GM19467 (cell line): ENCODE measurements around the gene ITGAL.
"Not testable (repeated sequence)": the region's sequence is repeated elsewhere in the genome, so short reads cannot be mapped to it uniquely, and the experiment has no call there.

Experiments
- ATAC-seq: cut with Tn5 transposase; IDR thresholded peaks from one replicate; pipeline ENCODE4 v1.9.1; 2021; ENCODE audit warnings: mild to moderate bottlenecking, moderate library complexity; ENCODE audit not compliant: unreplicated experiment

The ITGAL gene

GRCh38 chr16:30525844-30526136 is 53.2 kb downstream of the ITGAL start:
- ATAC-seq, result no peak

GRCh38 chr16:30526137-30526822 is 53.7 kb downstream of the ITGAL start, which contains the start of gene ZNF768:
Gene ZNF768, minus strand, starts transcription at chr16:30526566. Its CDS starts 153 bp downstream, at chr16:30526413.
- peak; percentile 17 for ATAC-seq

- peak; percentile 71 for ATAC-seq
These were observed 54.5 kb downstream of the ITGAL start for GRCh38 chr16:30526823-30527634.

GRCh38 chr16:30527635-30528178 is 55.2 kb downstream of the ITGAL start:
- peak; percentile 1 for ATAC-seq

- ATAC-seq, result no peak
These were observed 56.4 kb downstream of the ITGAL start for GRCh38 chr16:30528799-30529457.

GRCh38 chr16:30530163-30531037 is 57.9 kb downstream of the ITGAL start:
- ATAC-seq, result no peak

GRCh38 chr16:30532285-30533145 is 60.0 kb downstream of the ITGAL start:
- ATAC-seq, result no peak

GRCh38 chr16:30533146-30533522 is 60.6 kb downstream of the ITGAL start:
- ATAC-seq, result no peak

- ATAC-seq, result peak; percentile 5
These were observed 61.3 kb downstream of the ITGAL start for GRCh38 chr16:30533748-30534367.

- peak; percentile 51 for ATAC-seq
These were observed 62.0 kb downstream of the ITGAL start, which contains the start of gene ZNF747 for GRCh38 chr16:30534368-30535105. Gene ZNF747, minus strand, starts transcription at chr16:30534858. Its CDS starts 179 bp downstream, at chr16:30534679.

- ATAC-seq, result peak; percentile 13
These were observed 62.7 kb downstream of the ITGAL start for GRCh38 chr16:30535106-30535776.

GRCh38 chr16:30535777-30536190 is 63.2 kb downstream of the ITGAL start:
- peak; percentile 40 for ATAC-seq

- ATAC-seq, result not testable (repeated sequence)
These were observed 64.0 kb downstream of the ITGAL start for GRCh38 chr16:30536391-30537024.

GRCh38 chr16:30539000-30539964 is 66.7 kb downstream of the ITGAL start:
- no peak for ATAC-seq

- not testable (repeated sequence) for ATAC-seq
These were observed 67.5 kb downstream of the ITGAL start for GRCh38 chr16:30539986-30540526.
